GM18951 (cell line): ENCODE results near the gene SPOCK1.

Experiments
- POLR2A ChIP-seq: IDR thresholded peaks from 4 replicates; pipeline ENCODE4 v1.6.1; 2011; ENCODE audit warnings: mild to moderate bottlenecking; ENCODE audit not compliant: insufficient read length, insufficient read depth; ENCODE audit errors: extremely low read depth
- in situ Hi-C: fragments of 300-500 bp; cut with MboI; formaldehyde crosslinking; loops from one replicate; pipeline ENCODE4 v1.12.0; 2022; ENCODE audit warnings: low sequenced_read_pairs, mixed read lengths, inconsistent platforms; ENCODE audit not compliant: unreplicated experiment

SPOCK1 gene

GRCh38 chr5:137176609-137177008, 322.5 kb downstream of the SPOCK1 start:
- in situ Hi-C loops: no loop called here
- no peak for TF ChIP-seq POLR2A

- no peak for TF ChIP-seq POLR2A
- in situ Hi-C loops: no loop called here
Observed at GRCh38 chr5:137176126-137176525, 323.0 kb downstream of the SPOCK1 start.

DNA sequence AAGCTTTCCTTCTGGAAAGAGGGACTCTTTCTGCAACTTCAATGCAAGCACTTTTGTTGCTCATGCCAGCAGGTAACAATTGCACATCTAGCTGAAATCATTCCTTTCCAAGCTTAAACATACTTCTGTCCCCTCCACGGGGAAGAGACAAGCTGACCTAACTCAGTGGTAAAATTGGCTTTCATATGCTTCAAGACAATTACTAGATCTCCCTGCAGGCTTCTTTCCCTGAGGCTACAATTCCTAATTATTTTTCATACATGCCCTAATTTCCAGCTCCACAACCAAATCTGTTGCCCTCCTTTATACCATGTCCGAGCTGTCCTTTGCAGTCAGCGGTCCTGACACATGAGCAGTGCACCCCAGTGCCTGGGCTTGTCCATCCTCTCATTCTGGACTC, 324.9 kb downstream of the SPOCK1 start:
- TF ChIP-seq POLR2A: no peak
- in situ Hi-C loops: no loop called here

GRCh38 chr5:137172258-137172657, 326.9 kb downstream of the SPOCK1 start:
- in situ Hi-C loops: no loop called here
- no peak for TF ChIP-seq POLR2A

- in situ Hi-C loops: no loop called here
- no peak for TF ChIP-seq POLR2A
Observed at GRCh38 chr5:137167187-137167586, 331.9 kb downstream of the SPOCK1 start.

DNA sequence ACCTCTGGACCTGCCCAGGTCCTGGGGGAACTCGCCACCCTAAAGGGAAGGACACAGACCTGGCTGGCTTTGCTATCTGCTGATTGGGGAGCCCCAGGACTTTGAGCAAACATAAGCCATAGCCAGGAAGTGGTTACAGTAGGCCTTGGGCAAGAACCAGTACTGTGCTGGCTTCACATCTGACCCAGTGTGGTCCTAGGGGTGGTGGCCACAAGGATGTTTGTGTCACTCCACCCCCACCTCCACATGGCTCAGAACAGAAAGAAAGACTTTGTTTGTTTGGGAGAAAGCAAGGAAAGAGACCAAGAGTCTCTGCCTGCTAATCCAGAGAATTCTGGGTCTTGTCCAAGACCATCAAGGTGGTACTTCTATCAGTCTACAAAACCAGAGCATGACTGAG, 334.2 kb downstream of the SPOCK1 start:
- in situ Hi-C loops: no loop called here
- TF ChIP-seq POLR2A: no peak

- in situ Hi-C loops: no loop called here
- TF ChIP-seq POLR2A: no peak
Observed at GRCh38 chr5:137164536-137164935, 334.6 kb downstream of the SPOCK1 start.

GRCh38 chr5:137158691-137159090, 340.4 kb downstream of the SPOCK1 start:
- no peak for TF ChIP-seq POLR2A
- in situ Hi-C loops: no loop called here

GRCh38 chr5:137156180-137156579, 342.9 kb downstream of the SPOCK1 start:
- in situ Hi-C loops: no loop called here
- no peak for TF ChIP-seq POLR2A

- in situ Hi-C loops: no loop called here
- no peak for TF ChIP-seq POLR2A
Observed at GRCh38 chr5:137155261-137156000, 343.7 kb downstream of the SPOCK1 start.

DNA sequence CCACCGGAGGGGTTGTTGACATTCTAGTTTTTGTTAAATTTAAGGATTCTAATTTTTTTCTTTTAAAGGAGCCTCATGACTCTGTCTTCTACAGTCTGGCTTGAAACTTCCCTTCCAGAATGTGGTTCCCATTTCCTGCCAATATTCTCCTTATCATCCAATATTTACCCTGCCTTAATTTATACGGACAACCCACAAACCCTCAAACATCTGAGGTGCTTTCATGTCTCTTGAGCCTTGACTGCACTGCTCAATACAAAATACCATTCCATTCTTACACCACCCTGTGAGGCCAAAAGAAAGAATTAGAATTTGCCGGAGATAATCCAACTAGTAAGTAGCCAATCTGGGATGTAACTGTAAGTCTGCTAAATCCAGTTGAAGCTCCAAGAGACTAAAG, 346.5 kb downstream of the SPOCK1 start:
- in situ Hi-C loops: no loop called here
- no peak for TF ChIP-seq POLR2A

- no peak for TF ChIP-seq POLR2A
- in situ Hi-C loops: no loop called here
Observed at GRCh38 chr5:137148655-137149054, 350.5 kb downstream of the SPOCK1 start.

DNA sequence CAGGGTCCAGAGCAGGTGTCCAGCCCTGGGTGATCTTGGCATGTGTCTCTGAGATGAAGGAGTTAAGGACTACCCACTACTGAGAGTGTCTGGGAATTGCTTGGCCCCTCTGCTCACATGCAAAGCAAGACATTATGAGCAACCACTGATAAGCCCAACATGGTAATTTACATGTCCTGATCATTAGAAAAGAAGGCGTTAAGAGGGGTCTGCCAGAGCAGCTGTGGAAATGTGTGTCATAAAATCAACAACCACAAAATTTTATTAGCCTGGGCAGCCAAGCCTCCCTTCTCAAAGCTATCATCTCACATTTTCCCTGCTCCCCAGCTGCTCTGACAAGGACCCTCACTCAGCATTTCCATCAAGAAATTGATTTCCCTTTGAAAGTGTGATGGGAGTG, 351.0 kb downstream of the SPOCK1 start:
- no peak for TF ChIP-seq POLR2A
- in situ Hi-C loops: no loop called here

DNA sequence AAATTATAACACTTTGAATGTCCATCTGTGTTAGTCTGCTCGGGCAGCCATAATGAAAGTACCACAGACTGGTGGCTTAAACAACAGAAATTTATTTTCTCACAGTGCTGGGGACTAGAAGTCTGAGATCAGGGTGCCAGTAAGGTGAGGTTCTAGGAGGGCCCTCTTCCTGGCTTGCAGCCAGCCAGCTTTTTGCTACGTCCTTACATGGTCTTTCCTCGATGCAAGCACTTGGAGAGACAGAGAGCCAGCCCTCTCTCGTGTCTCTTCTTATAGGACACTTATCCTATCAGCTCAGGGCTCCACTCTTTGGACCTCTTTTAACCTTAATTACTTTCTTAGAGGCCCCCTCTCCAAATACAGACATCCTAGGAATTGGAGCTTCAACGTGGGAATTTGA, 351.8 kb downstream of the SPOCK1 start:
- in situ Hi-C loops: no loop called here
- TF ChIP-seq POLR2A: no peak
